CD8-positive, alpha-beta memory T cell (primary cell): ENCODE measurements around the gene CFAP20DC. TPM values are rescaled to one million over a fixed set of nuclear protein-coding genes. Genes with fewer than 3 reads are reported as not detected.

Experiments
- CTCF ChIA-PET: fragments of 350-600 bp; sonication (Branson Sonifier 250); formaldehyde crosslinking; loops from one replicate; lab custom pipeline; 2021; ENCODE audit warnings: antibody characterized with exemption; lab: Charles Lee
- POLR2A ChIA-PET: fragments of 350-600 bp; sonication (Branson Sonifier 250); formaldehyde crosslinking; loops from one replicate; lab custom pipeline; 2021; ENCODE audit warnings: antibody characterized with exemption; lab: Charles Lee
- DNase-seq, 5 donors: peaks; one replicate each; pipeline versions ENCODE4 v3.0.0 to v3.0.0-alpha.2; 2020 to 2022; ENCODE audit warnings: mixed read lengths in 1 of 5
- H3K27ac ChIP-seq: one replicate; pipeline ENCODE4 v1.7.0; 2013; ENCODE audit warnings: low read depth, mild to moderate bottlenecking, low read length, moderate library complexity
- H3K27me3 ChIP-seq: 2 replicates; pipeline ENCODE4 v1.7.0; 2013; ENCODE audit warnings: low read length, mild to moderate bottlenecking; ENCODE audit not compliant: insufficient read depth, poor library complexity, severe bottlenecking
- H3K36me3 ChIP-seq: 2 replicates; pipeline ENCODE4 v1.7.0; 2013; ENCODE audit warnings: mild to moderate bottlenecking, low read length, moderate library complexity; ENCODE audit not compliant: insufficient read depth
- H3K4me1 ChIP-seq: 2 replicates; pipeline ENCODE4 v1.7.0; 2013; ENCODE audit warnings: mild to moderate bottlenecking, low read length, moderate library complexity; ENCODE audit not compliant: insufficient read depth
- H3K4me3 ChIP-seq: 2 replicates; pipeline ENCODE4 v1.7.0; 2013; ENCODE audit warnings: mild to moderate bottlenecking, low read length
- H3K9me3 ChIP-seq: 2 replicates; pipeline ENCODE4 v1.7.0; 2013; ENCODE audit warnings: mild to moderate bottlenecking, low read length
- H3K27ac Mint-ChIP-seq, 8 donors: one replicate each; pipeline ENCODE4 v1.8.0; 2020 to 2021; ENCODE audit warnings: mixed read lengths in 8 of 8, mild to moderate bottlenecking in 6 of 8, inconsistent platforms in 3 of 8, moderate library complexity in 3 of 8
- H3K27me3 Mint-ChIP-seq, 2 donors: one replicate each; pipeline ENCODE4 v1.8.0; 2020 to 2021; ENCODE audit warnings: mixed read lengths in 2 of 2, mild to moderate bottlenecking in 1 of 2, moderate library complexity in 1 of 2
- H3K36me3 Mint-ChIP-seq, 3 donors: one replicate each; pipeline ENCODE4 v1.8.0; 2020 to 2021; ENCODE audit warnings: mixed read lengths in 3 of 3, inconsistent platforms in 1 of 3, mild to moderate bottlenecking in 1 of 3
- H3K4me1 Mint-ChIP-seq, 3 donors: one replicate each; pipeline ENCODE4 v1.8.0; 2020 to 2021; ENCODE audit warnings: mixed read lengths in 3 of 3, inconsistent platforms in 1 of 3, mild to moderate bottlenecking in 1 of 3
- H3K4me3 Mint-ChIP-seq, 7 donors: one replicate each; pipeline ENCODE4 v1.8.0; 2020 to 2021; ENCODE audit warnings: mixed read lengths in 7 of 7, mild to moderate bottlenecking in 6 of 7, moderate library complexity in 4 of 7, inconsistent platforms in 2 of 7
- H3K9me3 Mint-ChIP-seq, 5 donors: one replicate each; pipeline ENCODE4 v1.8.0; 2020 to 2022; ENCODE audit warnings: mixed read lengths in 5 of 5, mild to moderate bottlenecking in 3 of 5, moderate library complexity in 2 of 5, inconsistent platforms in 1 of 5
- polyA plus RNA-seq: library from polyadenylated mRNA; unstranded; fragments of 300-500 nt; fragmentation: Illumina TruSeq; gene quantifications from one replicate; pipeline ENCODE4 v1.2.3, GENCODE V29; 2021
- total RNA-seq, 2 experiments: library from RNA; stranded (reverse); gene quantifications; one replicate each; pipeline ENCODE4 v1.2.3, GENCODE V29; 2021

CFAP20DC gene
- total and polyA plus RNA-seq, 3 experiments from 2014 or later = 1.00 to 1.8 TPM; not detected in 1

GRCh38 chr3:58884453-58884852 lies 165.4 kb downstream of the CFAP20DC start:
- no peak overlapping the region for H3K27ac ChIP-seq
- Mint-ChIP-seq H3K27me3 (no peaks in the 10 kb centered on the region), H3K4me3 (no peak overlapping the region), H3K9me3 (peaks cover 0 to 3% (median 0%) of the 10 kb centered on the region in 5 donors), H3K27ac (no peak overlapping the region), H3K4me1 (no peaks in the 10 kb centered on the region), H3K36me3 (no peaks in the 10 kb centered on the region)
- no peaks in the 10 kb centered on the region for H3K36me3 ChIP-seq
- H3K9me3 ChIP-seq = no peaks in the 10 kb centered on the region
- no peak overlapping the region for H3K4me3 ChIP-seq
- H3K27me3 ChIP-seq = no peaks in the 10 kb centered on the region
- H3K4me1 ChIP-seq = no peaks in the 10 kb centered on the region
- ChIA-PET POLR2A (no interaction called here), CTCF (no interaction called here)
- no peak for DNase-seq

GRCh38 chr3:58880182-58880581 lies 169.6 kb downstream of the CFAP20DC start:
- peaks cover 1 to 4% of the 10 kb centered on the region in 2 donors for H3K27me3 Mint-ChIP-seq
- no peaks in the 10 kb centered on the region for H3K4me1 ChIP-seq
- H3K9me3 ChIP-seq = no peaks in the 10 kb centered on the region
- ChIA-PET CTCF (no interaction called here), POLR2A (no interaction called here)
- no peaks in the 10 kb centered on the region for H3K36me3 ChIP-seq
- H3K27ac ChIP-seq = no peak overlapping the region
- no peaks in the 10 kb centered on the region for H3K36me3 Mint-ChIP-seq
- no peak overlapping the region for H3K27ac Mint-ChIP-seq
- no peak overlapping the region for H3K4me3 Mint-ChIP-seq
- H3K4me1 Mint-ChIP-seq = no peaks in the 10 kb centered on the region
- H3K9me3 Mint-ChIP-seq = peaks cover 0 to 4% (median 0%) of the 10 kb centered on the region in 5 donors
- H3K4me3 ChIP-seq = no peak overlapping the region
- H3K27me3 ChIP-seq = no peaks in the 10 kb centered on the region
- no peak for DNase-seq

- Histone ChIP-seq H3K27ac (no peak overlapping the region), H3K4me1 (no peaks in the 10 kb centered on the region), H3K36me3 (no peaks in the 10 kb centered on the region), H3K9me3 (no peaks in the 10 kb centered on the region), H3K4me3 (no peak overlapping the region), H3K27me3 (no peaks in the 10 kb centered on the region)
- ChIA-PET POLR2A (no interaction called here), CTCF (no interaction called here)
- no peak overlapping the region for H3K4me3 Mint-ChIP-seq
- H3K27me3 Mint-ChIP-seq = peaks cover 4 to 5% of the 10 kb centered on the region in 2 donors
- H3K9me3 Mint-ChIP-seq = peaks cover 0 to 11% (median 0%) of the 10 kb centered on the region in 5 donors
- H3K36me3 Mint-ChIP-seq = no peaks in the 10 kb centered on the region
- no peak for DNase-seq
- H3K4me1 Mint-ChIP-seq = no peaks in the 10 kb centered on the region
- H3K27ac Mint-ChIP-seq = no peak overlapping the region
These were observed 175.0 kb downstream of the CFAP20DC start for GRCh38 chr3:58874795-58875194.

GRCh38 chr3:58874248-58874741 lies 175.5 kb downstream of the CFAP20DC start:
- POLR2A ChIA-PET = no interaction called here
- H3K36me3 Mint-ChIP-seq = no peaks in the 10 kb centered on the region
- H3K4me3 Mint-ChIP-seq = no peak overlapping the region
- H3K9me3 ChIP-seq = no peaks in the 10 kb centered on the region
- no peaks in the 10 kb centered on the region for H3K36me3 ChIP-seq
- H3K4me1 ChIP-seq = no peaks in the 10 kb centered on the region
- CTCF ChIA-PET = no interaction called here
- no peaks in the 10 kb centered on the region for H3K27me3 ChIP-seq
- H3K4me1 Mint-ChIP-seq = no peaks in the 10 kb centered on the region
- peaks cover 4 to 5% of the 10 kb centered on the region in 2 donors for H3K27me3 Mint-ChIP-seq
- no peak for DNase-seq
- no peak overlapping the region for H3K27ac Mint-ChIP-seq
- peaks cover 0 to 11% (median 0%) of the 10 kb centered on the region in 5 donors for H3K9me3 Mint-ChIP-seq
- no peak overlapping the region for H3K27ac ChIP-seq
- H3K4me3 ChIP-seq = no peak overlapping the region

- POLR2A ChIA-PET = no interaction called here
- no peaks in the 10 kb centered on the region for H3K4me1 ChIP-seq
- Mint-ChIP-seq H3K4me1 (no peaks in the 10 kb centered on the region), H3K9me3 (peaks cover 0 to 7% (median 0%) of the 10 kb centered on the region in 5 donors), H3K27me3 (peaks cover 0 to 5% of the 10 kb centered on the region in 2 donors), H3K4me3 (no peak overlapping the region), H3K36me3 (no peaks in the 10 kb centered on the region), H3K27ac (no peak overlapping the region)
- H3K4me3 ChIP-seq = no peak overlapping the region
- CTCF ChIA-PET = no interaction called here
- H3K27ac ChIP-seq = no peak overlapping the region
- no peaks in the 10 kb centered on the region for H3K36me3 ChIP-seq
- peaks cover 3% of the 10 kb centered on the region for H3K27me3 ChIP-seq
- no peak for DNase-seq
- H3K9me3 ChIP-seq = no peaks in the 10 kb centered on the region
These were observed 181.6 kb downstream of the CFAP20DC start for GRCh38 chr3:58868097-58868779.

- CTCF ChIA-PET = no interaction called here
- H3K27ac ChIP-seq = no peak overlapping the region
These were observed 182.2 kb downstream of the CFAP20DC start for GRCh38 chr3:58867621-58868020.

GRCh38 chr3:58866079-58866478 lies 183.7 kb downstream of the CFAP20DC start:
- Histone ChIP-seq H3K9me3 (no peaks in the 10 kb centered on the region), H3K36me3 (no peaks in the 10 kb centered on the region), H3K4me1 (no peaks in the 10 kb centered on the region), H3K4me3 (no peak overlapping the region), H3K27me3 (peaks cover 3% of the 10 kb centered on the region), H3K27ac (no peak overlapping the region)
- no peak for DNase-seq
- Mint-ChIP-seq H3K36me3 (no peaks in the 10 kb centered on the region), H3K27me3 (peaks cover 0 to 5% of the 10 kb centered on the region in 2 donors), H3K4me3 (no peak overlapping the region), H3K4me1 (no peaks in the 10 kb centered on the region), H3K27ac (no peak overlapping the region), H3K9me3 (no peaks in the 10 kb centered on the region)
- ChIA-PET POLR2A (no interaction called here), CTCF (no interaction called here)

More at GRCh38 chr3:58867621-58868020, 182.2 kb downstream of the CFAP20DC start:
- Histone ChIP-seq H3K36me3 (no peaks in the 10 kb centered on the region), H3K27me3 (peaks cover 3% of the 10 kb centered on the region), H3K9me3 (no peaks in the 10 kb centered on the region), H3K4me3 (no peak overlapping the region), H3K4me1 (no peaks in the 10 kb centered on the region)
- Mint-ChIP-seq H3K9me3 (peaks cover 0 to 7% (median 0%) of the 10 kb centered on the region in 5 donors), H3K27me3 (peaks cover 0 to 5% of the 10 kb centered on the region in 2 donors), H3K4me1 (no peaks in the 10 kb centered on the region), H3K36me3 (no peaks in the 10 kb centered on the region), H3K4me3 (no peak overlapping the region), H3K27ac (no peak overlapping the region)
- POLR2A ChIA-PET = no interaction called here
- no peak for DNase-seq

- H3K9me3 ChIP-seq = no peaks in the 10 kb centered on the region
- H3K27ac Mint-ChIP-seq = no peak overlapping the region
- H3K27me3 Mint-ChIP-seq = peaks cover 0 to 4% of the 10 kb centered on the region in 2 donors
- H3K4me1 Mint-ChIP-seq = no peaks in the 10 kb centered on the region
- H3K27me3 ChIP-seq = peaks cover 3% of the 10 kb centered on the region
- H3K9me3 Mint-ChIP-seq = no peaks in the 10 kb centered on the region
- no peak overlapping the region for H3K4me3 ChIP-seq
- CTCF ChIA-PET = no interaction called here
- no peak overlapping the region for H3K4me3 Mint-ChIP-seq
- POLR2A ChIA-PET = no interaction called here
- DNase-seq = no peak
- H3K36me3 Mint-ChIP-seq = no peaks in the 10 kb centered on the region
- no peaks in the 10 kb centered on the region for H3K4me1 ChIP-seq
- no peak overlapping the region for H3K27ac ChIP-seq
- no peaks in the 10 kb centered on the region for H3K36me3 ChIP-seq
These were observed 185.3 kb downstream of the CFAP20DC start for GRCh38 chr3:58864480-58864879.
